H1 (cell line): Measurements from ENCODE around the gene TTC28. TPM values are rescaled to one million over a fixed set of nuclear protein-coding genes. Genes with fewer than 3 reads are reported as not detected.

ENCODE experiments used
- CTCF ChIA-PET: fragments of 300-600 bp; sonication (Branson Sonifier 250); formaldehyde crosslinking; loops from one replicate; lab custom pipeline; 2021; ENCODE audit not compliant: partially characterized antibody; lab: Charles Lee
- POLR2A ChIA-PET: fragments of 300-600 bp; sonication (Branson Sonifier 250); formaldehyde crosslinking; loops from one replicate; lab custom pipeline; 2021; ENCODE audit warnings: inconsistent platforms; ENCODE audit not compliant: partially characterized antibody; lab: Charles Lee
- DNase-seq, 2 experiments: peaks; one replicate each; pipeline versions ENCODE4 v3.0.0 to v3.0.0-alpha.2; 2010 to 2022; ENCODE audit warnings: low spot score in 2 of 2, low read depth in 1 of 2, mixed read lengths in 1 of 2
- FAIRE-seq: peaks from 2 replicates; lab custom pipeline; 2011; peaks lifted over from hg19 to GRCh38; lab: Jason Lieb, UNC
- H2AFZ ChIP-seq: 2 replicates; pipeline ENCODE4 v1.8.1; 2012; ENCODE audit warnings: low read length, inconsistent platforms
- H2AK5ac ChIP-seq: 2 replicates; pipeline ENCODE4 v1.6.1; 2013; ENCODE audit warnings: low read depth, low read length
- H2BK120ac ChIP-seq: replicated peaks from 2 replicates; pipeline ENCODE3; 2013; ENCODE audit warnings: low read depth, low read length, inconsistent platforms
- H2BK12ac ChIP-seq: 2 replicates; pipeline ENCODE4 v1.6.1; 2013; ENCODE audit warnings: low read depth, low read length
- H2BK15ac ChIP-seq: 2 replicates; pipeline ENCODE4 v1.6.1; 2013; ENCODE audit warnings: low read length
- H2BK20ac ChIP-seq: 2 replicates; pipeline ENCODE4 v1.6.1; 2013; ENCODE audit warnings: low read length
- H2BK5ac ChIP-seq: 2 replicates; pipeline ENCODE4 v1.6.1; 2013; ENCODE audit warnings: low read depth, low read length
- H3K14ac ChIP-seq: 2 replicates; pipeline ENCODE4 v1.6.1; 2013; ENCODE audit warnings: inconsistent platforms; ENCODE audit not compliant: insufficient read length
- H3K18ac ChIP-seq: 2 replicates; pipeline ENCODE4 v1.6.1; 2013; ENCODE audit warnings: low read length; ENCODE audit errors: extremely low read depth
- H3K23ac ChIP-seq: 2 replicates; pipeline ENCODE4 v1.6.1; 2013; ENCODE audit warnings: inconsistent platforms; ENCODE audit not compliant: insufficient read length
- H3K23me2 ChIP-seq: 2 replicates; pipeline ENCODE4 v1.6.1; 2013; ENCODE audit warnings: low read depth, low read length
- H3K27ac ChIP-seq: 2 replicates; pipeline ENCODE4 v1.6.1; 2011; ENCODE audit warnings: low read depth, low read length, inconsistent platforms
- H3K27me3 ChIP-seq, 4 experiments: replicated peaks in 1 of 4; 1 replicate in 1 of 4; 2 replicates in 3 of 4; pipeline versions ENCODE4 v1.6.1 to v1.8.1; 2011 to 2013; ENCODE audit warnings: low read length in 3 of 4, mild to moderate bottlenecking in 3 of 4, inconsistent platforms in 2 of 4, mixed read lengths in 2 of 4, moderate library complexity in 1 of 4; ENCODE audit not compliant: control insufficient read depth in 3 of 4, insufficient read depth in 3 of 4; ENCODE audit errors: extremely low read depth in 1 of 4
- H3K36me3 ChIP-seq, 4 experiments: 2 replicates each; pipeline versions ENCODE4 v1.6.1 to v1.8.1; 2011 to 2013; ENCODE audit warnings: mild to moderate bottlenecking in 4 of 4, low read length in 3 of 4, moderate library complexity in 2 of 4, control low read depth in 1 of 4, inconsistent platforms in 1 of 4; ENCODE audit not compliant: insufficient read depth in 4 of 4, control insufficient read depth in 2 of 4
- H3K4ac ChIP-seq: replicated peaks from 2 replicates; pipeline ENCODE3; 2013; ENCODE audit warnings: low read length, low read depth, mixed read lengths, inconsistent platforms; ENCODE audit not compliant: insufficient read length
- H3K4me1 ChIP-seq, 4 experiments: replicated peaks in 1 of 4; 1 replicate in 1 of 4; 2 replicates in 3 of 4; pipeline versions ENCODE4 v1.6.1 to v1.8.1; 2011 to 2013; ENCODE audit warnings: low read length in 3 of 4, inconsistent platforms in 2 of 4, mixed read lengths in 1 of 4; ENCODE audit not compliant: insufficient read depth in 4 of 4, control insufficient read depth in 3 of 4
- H3K4me2 ChIP-seq, 2 experiments: 2 replicates each; pipeline versions ENCODE4 v1.6.1 to v1.8.1; 2011 to 2013; ENCODE audit warnings: low read depth in 2 of 2, low read length in 2 of 2, control low read depth in 1 of 2, inconsistent platforms in 1 of 2, mild to moderate bottlenecking in 1 of 2; ENCODE audit not compliant: insufficient read depth in 1 of 2
- H3K4me3 ChIP-seq, 4 experiments: fragments of 200-600, 300-600 bp in 1 of 4; sonication (generic), shearing (Covaris generic), sonication (Bioruptor Twin) in 1 of 4; 2 replicates each; pipeline versions ENCODE4 v1.5.1 to v1.8.1; 2011 to 2016; ENCODE audit warnings: low read length in 4 of 4, low read depth in 3 of 4, control low read depth in 2 of 4, inconsistent platforms in 2 of 4, mild to moderate bottlenecking in 2 of 4, mixed read lengths in 1 of 4, moderate library complexity in 1 of 4; ENCODE audit not compliant: insufficient read depth in 2 of 4; ENCODE audit errors: extremely low read depth in 1 of 4
- H3K56ac ChIP-seq: replicated peaks from 2 replicates; pipeline ENCODE3; 2013; ENCODE audit warnings: low read depth, mild to moderate bottlenecking, mixed read lengths, low read length, inconsistent platforms; ENCODE audit not compliant: insufficient read length
- H3K79me1 ChIP-seq: 2 replicates; pipeline ENCODE4 v1.6.1; 2013; ENCODE audit warnings: low read depth, low read length, control low read depth
- H3K79me2 ChIP-seq, 2 experiments: 2 replicates each; pipeline versions ENCODE4 v1.6.1 to v1.8.1; 2012 to 2013; ENCODE audit warnings: low read length in 2 of 2, mild to moderate bottlenecking in 2 of 2, inconsistent platforms in 1 of 2; ENCODE audit not compliant: insufficient read depth in 2 of 2, control insufficient read depth in 1 of 2
- H3K9ac ChIP-seq, 4 experiments: replicated peaks in 1 of 4; 1 replicate in 1 of 4; 2 replicates in 3 of 4; pipeline versions ENCODE4 v1.6.1 to v1.8.1; 2011 to 2013; ENCODE audit warnings: low read depth in 3 of 4, low read length in 3 of 4, control low read depth in 2 of 4, mild to moderate bottlenecking in 2 of 4, moderate library complexity in 2 of 4, inconsistent platforms in 1 of 4; ENCODE audit errors: extremely low read depth in 1 of 4
- H3K9me3 ChIP-seq, 2 experiments: 2 replicates each; pipeline versions ENCODE4 v1.6.1 to v1.8.1; 2012 to 2013; ENCODE audit warnings: mild to moderate bottlenecking in 2 of 2, moderate library complexity in 2 of 2, control low read depth in 1 of 2, inconsistent platforms in 1 of 2, low read depth in 1 of 2, low read length in 1 of 2, mixed read lengths in 1 of 2; ENCODE audit not compliant: insufficient read depth in 2 of 2
- H4K20me1 ChIP-seq, 2 experiments: replicated peaks in 1 of 2; 2 replicates each; pipeline versions ENCODE3 to v1.8.1; 2011 to 2013; ENCODE audit warnings: inconsistent platforms in 2 of 2, low read length in 2 of 2, mild to moderate bottlenecking in 1 of 2; ENCODE audit not compliant: insufficient read depth in 2 of 2, control insufficient read depth in 1 of 2
- H4K5ac ChIP-seq: 2 replicates; pipeline ENCODE4 v1.6.1; 2013; ENCODE audit warnings: low read length, low read depth, mixed read lengths, inconsistent platforms; ENCODE audit not compliant: insufficient read length
- H4K8ac ChIP-seq: 2 replicates; pipeline ENCODE4 v1.8.0; 2013; ENCODE audit warnings: mild to moderate bottlenecking, moderate library complexity, low read length, inconsistent platforms; ENCODE audit not compliant: insufficient read depth; ENCODE audit errors: extremely low read depth
- H4K91ac ChIP-seq: replicated peaks from 2 replicates; pipeline ENCODE3; 2013; ENCODE audit warnings: low read length, mixed read lengths, inconsistent platforms; ENCODE audit not compliant: insufficient read length
- GABPA ChIP-seq: IDR thresholded peaks from 2 replicates; pipeline ENCODE4 v1.6.1; 2011; ENCODE audit warnings: mild to moderate bottlenecking, low read length, moderate library complexity, borderline replicate concordance; ENCODE audit not compliant: insufficient read depth
- NRF1 ChIP-seq: IDR thresholded peaks from 2 replicates; pipeline ENCODE4 v1.6.1; 2011; ENCODE audit warnings: mild to moderate bottlenecking, low read depth, low read length, improper control_type of control experiment
- POU5F1 ChIP-seq: IDR thresholded peaks from 2 replicates; pipeline ENCODE4 v1.6.1; 2011; ENCODE audit warnings: low read depth, mild to moderate bottlenecking, low read length, moderate library complexity
- RAD21 ChIP-seq, 2 experiments: IDR thresholded peaks in 1 of 2; conservative IDR thresholded peaks in 1 of 2; 2 replicates each; pipeline ENCODE4 v1.6.1; 2011; ENCODE audit warnings: low read depth in 2 of 2, low read length in 2 of 2, improper control_type of control experiment in 1 of 2, inconsistent platforms in 1 of 2, mild to moderate bottlenecking in 1 of 2, moderate library complexity in 1 of 2
- SIRT6 ChIP-seq: IDR thresholded peaks from one replicate; pipeline ENCODE4 v1.7.1; 2012; ENCODE audit warnings: low read length, inconsistent platforms
- SP1 ChIP-seq: IDR thresholded peaks from 2 replicates; pipeline ENCODE4 v1.6.1; 2011; ENCODE audit warnings: low read depth, low read length
- WGBS, 2 experiments: shearing (Covaris generic) in 1 of 2; methylation state at CpG; one replicate each; pipeline versions ENCODE4 v1.1.6 to v1.1.7; 2013 to 2015; ENCODE audit warnings: low lambda C conversion rate in 2 of 2, mixed read lengths in 2 of 2, inconsistent platforms in 1 of 2, low coverage in 1 of 2, missing lambda C conversion rate in 1 of 2; ENCODE audit not compliant: insufficient replicate concordance in 2 of 2, insufficient coverage in 1 of 2, insufficient read length in 1 of 2; ENCODE audit errors: extremely low coverage in 1 of 2, missing lambda C conversion rate in 1 of 2; 5-methylcytosine and 5-hydroxymethylcytosine counted together
- polyA plus RNA-seq, 7 experiments: library from polyadenylated mRNA; depleted of rRNA in 3 of 7; stranded (reverse) in 5 of 7; unstranded in 2 of 7; fragments of >200 nt in 5 of 7; fragments of 200-250 nt in 2 of 7; gene quantifications; 1 replicate in 5 of 7; 2 replicates in 1 of 7; 4 replicates in 1 of 7; pipeline versions ENCODE4 v1.2.1 to v1.2.3, GENCODE V29; 2011 to 2013; ENCODE audit warnings: missing spikeins in 2 of 7, mixed read lengths in 2 of 7
- total RNA-seq: library from RNA; stranded (reverse); fragmentation: NEBNext Ultra II Directional; extraction: Animal tissue kit (Norgen Biotek cat#: 25700); gene quantifications from 2 replicates; pipeline ENCODE4 v1.2.1, GENCODE V29; 2021

TTC28 gene
- total and polyA plus RNA-seq, 2 of the 8 experiments (the other 6 are each of a cell fraction or from before 2014, with no cell fraction given) = 2.6 to 12.6 TPM

GRCh38 chr22:28498044-28498443 lies 181.6 kb downstream of the TTC28 start:
- H3K23me2 ChIP-seq = no peaks in the 10 kb centered on the region; the same call in 1 of the 2 replicates
- CTCF ChIA-PET = interaction anchor here (0.6 kb wide), 1 partner anchor 222 kb away, joined by 3 read pairs; no protein-coding TSS in a partner anchor
- no peak for FAIRE-seq

More at GRCh38 chr22:28498044-28498443, 181.6 kb downstream of the TTC28 start:
- Histone ChIP-seq H2BK12ac (no peak overlapping the region), H3K9ac (no peak overlapping the region), H2BK15ac (no peak overlapping the region), H2BK20ac (no peak overlapping the region), H3K36me3 (no peaks in the 10 kb centered on the region), H3K79me2 (no peaks in the 10 kb centered on the region), H4K5ac (no peak overlapping the region), H3K18ac (no peak overlapping the region), H3K9me3 (no peaks in the 10 kb centered on the region), H4K91ac (no peak overlapping the region), H3K27me3 (no peaks in the 10 kb centered on the region), H2BK120ac (no peak overlapping the region), H3K27ac (no peak overlapping the region), H3K4me2 (no peak overlapping the region), H3K14ac (no peak overlapping the region), H3K4ac (no peak overlapping the region), H3K4me1 (no peaks in the 10 kb centered on the region), H3K23ac (no peak overlapping the region), H2AK5ac (no peak overlapping the region), H3K4me3 (no peak overlapping the region), H3K79me1 (no peaks in the 10 kb centered on the region), H2BK5ac (no peak overlapping the region), H4K20me1 (no peaks in the 10 kb centered on the region), H3K56ac (no peak overlapping the region), H4K8ac (no peak overlapping the region), H2AFZ (no peak overlapping the region)
- no peak for DNase-seq
- TF ChIP-seq POU5F1 (no peak), GABPA (no peak), RAD21 (IDR thresholded peaks at IDR 0.05 in 1 of 2, conservative IDR thresholded peaks at IDR 0.05 in 1 of 2; ENCODE audit: low read depth in 2 of 2, low read length in 2 of 2) (no peak), SIRT6 (no peak), SP1 (no peak), NRF1 (no peak)
- POLR2A ChIA-PET = no interaction called here
- 94% methylated on average over 4 of the region's 4 CpGs; no CpG with 5 or more reads in 1 of the 2 experiments for WGBS, 2 experiments
